BLaER1 treated with 17β-estradiol and CSF1 and Interleukin-3, amounts not matched to agents 10 nM and 100 nM (cell line): Measurements from ENCODE around the gene IFT172.
A peak's percentile ranks its signal among the peaks of the same experiment; 100 is the strongest.
"Not testable (repeated sequence)": the region's sequence is repeated elsewhere in the genome, so short reads cannot be mapped to it uniquely, and the experiment has no call there.

Experiments
- H3K27ac ChIP-seq, 11 experiments: shearing (Covaris generic); formaldehyde crosslinking; 2 replicates each; pipeline ENCODE4 v1.8.1; 2022
- H3K27me3 ChIP-seq, 11 experiments: shearing (Covaris generic); formaldehyde crosslinking; 2 replicates each; pipeline ENCODE4 v1.8.1; 2022
- H3K36me3 ChIP-seq, 11 experiments: shearing (Covaris generic); formaldehyde crosslinking; 2 replicates each; pipeline ENCODE4 v1.8.1; 2022
- H3K4me1 ChIP-seq, 10 experiments: shearing (Covaris generic); formaldehyde crosslinking; 2 replicates each; pipeline ENCODE4 v1.8.1; 2022
- H3K4me2 ChIP-seq, 11 experiments: shearing (Covaris generic); formaldehyde crosslinking; 2 replicates each; pipeline ENCODE4 v1.8.1; 2022
- H3K4me3 ChIP-seq, 10 experiments: shearing (Covaris generic); formaldehyde crosslinking; 2 replicates each; pipeline ENCODE4 v1.8.1; 2022
- H3K9ac ChIP-seq, 11 experiments: shearing (Covaris generic); formaldehyde crosslinking; 2 replicates each; pipeline ENCODE4 v1.8.1; 2022
- H3K9me3 ChIP-seq, 11 experiments: shearing (Covaris generic); formaldehyde crosslinking; replicated peaks in 1 of 11; 2 replicates each; pipeline ENCODE4 v1.8.1; 2022
- H4K20me1 ChIP-seq, 11 experiments: shearing (Covaris generic); formaldehyde crosslinking; 2 replicates each; pipeline ENCODE4 v1.8.1; 2022
- Cebpa-rat ChIP-seq, 11 experiments: shearing (Covaris generic); IDR thresholded peaks; 2 replicates each; pipeline ENCODE4 v1.8.1; 2022

The IFT172 gene

GRCh38 chr2:27489498-27490397 lies at the start of gene IFT172:
Gene IFT172, minus strand, starts transcription at chr2:27489743. Its CDS starts 90 bp downstream, at chr2:27489653.
- Histone ChIP-seq H3K4me2 (peak within 1 kb of the TSS; percentile 80 to 98 (median 95)), H3K27me3 (peaks cover 8 to 15% (median 13%) of the 10 kb centered on the region in 11 experiments), H4K20me1 (no peaks in the 10 kb centered on the region), H3K4me1 (peaks cover 15 to 41% (median 28%) of the 10 kb centered on the region in 10 experiments), H3K4me3 (peak within 1 kb of the TSS; percentile 63 to 81 (median 70)), H3K9me3 (peaks cover 0 to 6% (median 0%) of the 10 kb centered on the region in 11 experiments; a peak in 3 of 22 replicates), H3K27ac (peak within 1 kb of the TSS in 7 of 11 experiments; percentile 6 to 64 (median 25); a peak in 9 of 22 replicates), H3K36me3 (peaks cover 3 to 10% (median 7%) of the 10 kb centered on the region in 11 experiments; a peak in 16 of 22 replicates), H3K9ac (peak within 1 kb of the TSS; percentile 57 to 72 (median 68); a peak in 21 of 22 replicates)
- no peak for TF ChIP-seq Cebpa-rat (IDR thresholded peaks at IDR 0.05)

- H3K9ac ChIP-seq, H3K36me3 ChIP-seq, H3K27ac ChIP-seq, H3K4me1 ChIP-seq, H3K27me3 ChIP-seq, H3K9me3 ChIP-seq, H4K20me1 ChIP-seq, H3K4me2 ChIP-seq, H3K4me3 ChIP-seq: not testable (repeated sequence)
Observed at GRCh38 chr2:27538839-27539450, 49.4 kb upstream of the IFT172 start.

GRCh38 chr2:27537287-27537686 lies 47.7 kb upstream of the IFT172 start:
- Histone ChIP-seq H3K9ac (no peak overlapping the region), H3K9me3 (peaks cover 0 to 9% (median 5%) of the 10 kb centered on the region in 11 experiments; a peak in 5 of 22 replicates), H4K20me1 (no peaks in the 10 kb centered on the region), H3K4me2 (no peak overlapping the region), H3K4me1 (no peaks in the 10 kb centered on the region), H3K36me3 (no peaks in the 10 kb centered on the region), H3K4me3 (no peak overlapping the region), H3K27me3 (no peaks in the 10 kb centered on the region), H3K27ac (no peak overlapping the region)
- no peak for TF ChIP-seq Cebpa-rat (IDR thresholded peaks at IDR 0.05)

- H3K4me2 ChIP-seq, result no peak overlapping the region
- H3K27me3 ChIP-seq, result no peaks in the 10 kb centered on the region
- H3K9me3 ChIP-seq, result 0 out of 22 replicates have a peak, but pooled peaks cover 0 to 3% (median 0%) of the 10 kb centered on the region in 11 experiments
- H3K4me1 ChIP-seq, result no peaks in the 10 kb centered on the region
- no peak for TF ChIP-seq Cebpa-rat (IDR thresholded peaks at IDR 0.05)
- no peak overlapping the region for H3K27ac ChIP-seq
- H4K20me1 ChIP-seq, result no peaks in the 10 kb centered on the region
- H3K4me3 ChIP-seq, result no peak overlapping the region
- H3K36me3 ChIP-seq, result no peaks in the 10 kb centered on the region
- no peak overlapping the region for H3K9ac ChIP-seq
Observed at GRCh38 chr2:27531983-27532382, 42.4 kb upstream of the IFT172 start.

- Histone ChIP-seq H3K4me1 (no peaks in the 10 kb centered on the region), H3K27me3 (no peaks in the 10 kb centered on the region), H3K4me2 (no peak overlapping the region), H3K9me3 (0 out of 22 replicates have a peak, but pooled peaks cover 0 to 3% (median 0%) of the 10 kb centered on the region in 11 experiments), H4K20me1 (no peaks in the 10 kb centered on the region), H3K4me3 (no peak overlapping the region), H3K36me3 (no peaks in the 10 kb centered on the region), H3K9ac (no peak overlapping the region), H3K27ac (no peak overlapping the region)
- no peak for TF ChIP-seq Cebpa-rat (IDR thresholded peaks at IDR 0.05)
Observed at GRCh38 chr2:27527182-27527581, 37.6 kb upstream of the IFT172 start.

- H3K9ac ChIP-seq, result no peak overlapping the region
- no peaks in the 10 kb centered on the region for H3K27me3 ChIP-seq
Observed at GRCh38 chr2:27522400-27522945, 32.9 kb upstream of the IFT172 start.

GRCh38 chr2:27520316-27520715 lies 30.8 kb upstream of the IFT172 start:
- no peak for TF ChIP-seq Cebpa-rat (IDR thresholded peaks at IDR 0.05)
- Histone ChIP-seq H3K36me3 (no peaks in the 10 kb centered on the region), H3K4me1 (no peaks in the 10 kb centered on the region), H3K4me2 (no peak overlapping the region), H3K4me3 (no peak overlapping the region), H3K27me3 (no peaks in the 10 kb centered on the region), H3K9ac (no peak overlapping the region), H3K9me3 (no peaks in the 10 kb centered on the region), H3K27ac (no peak overlapping the region), H4K20me1 (no peaks in the 10 kb centered on the region)

More at GRCh38 chr2:27522400-27522945, 32.9 kb upstream of the IFT172 start:
- no peak for TF ChIP-seq Cebpa-rat (IDR thresholded peaks at IDR 0.05)
- Histone ChIP-seq H3K4me1 (no peaks in the 10 kb centered on the region), H3K27ac (no peak overlapping the region), H3K4me2 (no peak overlapping the region), H3K36me3 (no peaks in the 10 kb centered on the region), H3K9me3 (no peaks in the 10 kb centered on the region), H4K20me1 (no peaks in the 10 kb centered on the region), H3K4me3 (no peak overlapping the region)

- Histone ChIP-seq H3K9ac (no peak overlapping the region), H3K27ac (no peak overlapping the region), H3K4me2 (no peak overlapping the region), H3K36me3 (no peaks in the 10 kb centered on the region), H3K4me1 (no peaks in the 10 kb centered on the region), H3K9me3 (no peaks in the 10 kb centered on the region), H3K27me3 (no peaks in the 10 kb centered on the region), H4K20me1 (no peaks in the 10 kb centered on the region), H3K4me3 (no peak overlapping the region)
- no peak for TF ChIP-seq Cebpa-rat (IDR thresholded peaks at IDR 0.05)
Observed at GRCh38 chr2:27518782-27519113, 29.2 kb upstream of the IFT172 start.

- H3K4me2 ChIP-seq, result no peak overlapping the region
- no peaks in the 10 kb centered on the region for H3K27me3 ChIP-seq
- no peaks in the 10 kb centered on the region for H4K20me1 ChIP-seq
- no peak overlapping the region for H3K9ac ChIP-seq
- no peak for TF ChIP-seq Cebpa-rat (IDR thresholded peaks at IDR 0.05)
- no peak overlapping the region for H3K27ac ChIP-seq
- no peaks in the 10 kb centered on the region for H3K36me3 ChIP-seq
- H3K9me3 ChIP-seq, result no peaks in the 10 kb centered on the region
- no peak overlapping the region for H3K4me3 ChIP-seq
- no peaks in the 10 kb centered on the region for H3K4me1 ChIP-seq
Observed at GRCh38 chr2:27518113-27518781, 28.7 kb upstream of the IFT172 start.
